Osteoblast (primary cell): ENCODE data around the gene RDH12. TPM values are rescaled to one million over a fixed set of nuclear protein-coding genes. Genes with fewer than 3 reads are reported as not detected.
"Not testable (repeated sequence)": the region's sequence is repeated elsewhere in the genome, so short reads cannot be mapped to it uniquely, and the experiment has no call there.

Experiments
- DNase-seq: peaks from one replicate; pipeline ENCODE4 v3.0.0; 2011; ENCODE audit warnings: low spot score, mixed read lengths; ENCODE audit not compliant: insufficient read length; ENCODE audit errors: missing footprints
- H2AFZ ChIP-seq: 2 replicates; pipeline ENCODE4 v1.6.0; 2011; ENCODE audit warnings: mild to moderate bottlenecking, low read length
- H3K27ac ChIP-seq: 2 replicates; pipeline ENCODE4 v1.5.1; 2011; ENCODE audit warnings: mild to moderate bottlenecking, low read depth, low read length, moderate library complexity
- H3K27me3 ChIP-seq: 2 replicates; pipeline ENCODE4 v1.6.0; 2012; ENCODE audit warnings: mild to moderate bottlenecking, control low read depth, inconsistent platforms, low read length, moderate library complexity; ENCODE audit not compliant: insufficient read depth
- H3K36me3 ChIP-seq: 2 replicates; pipeline ENCODE4 v1.5.1; 2011; ENCODE audit warnings: mild to moderate bottlenecking, low read length, control low read depth, moderate library complexity; ENCODE audit not compliant: insufficient read depth
- H3K4me1 ChIP-seq: 2 replicates; pipeline ENCODE4 v1.5.1; 2011; ENCODE audit warnings: mild to moderate bottlenecking, low read length, control low read depth, moderate library complexity; ENCODE audit not compliant: insufficient read depth
- H3K4me2 ChIP-seq: 2 replicates; pipeline ENCODE4 v1.6.0; 2011; ENCODE audit warnings: mild to moderate bottlenecking, low read length; ENCODE audit not compliant: insufficient read depth
- H3K4me3 ChIP-seq: fragments of 200-600 bp; sonication (generic); 3 replicates; pipeline ENCODE4 v1.5.1; 2012; ENCODE audit warnings: mild to moderate bottlenecking, low read length, inconsistent platforms; ENCODE audit not compliant: insufficient read depth
- H3K79me2 ChIP-seq: 2 replicates; pipeline ENCODE4 v1.6.0; 2012; ENCODE audit warnings: mild to moderate bottlenecking, low read length, control low read depth, inconsistent platforms; ENCODE audit not compliant: insufficient read depth
- H3K9me3 ChIP-seq: 2 replicates; pipeline ENCODE4 v1.5.1; 2011; ENCODE audit warnings: low read depth, low read length, control low read depth
- H4K20me1 ChIP-seq: 2 replicates; pipeline ENCODE4 v1.6.0; 2012; ENCODE audit warnings: mild to moderate bottlenecking, low read length, control low read depth; ENCODE audit not compliant: insufficient read depth
- CTCF ChIP-seq: IDR thresholded peaks from 2 replicates; pipeline ENCODE4 v1.5.1; 2011; ENCODE audit warnings: mild to moderate bottlenecking, low read depth, low read length, moderate library complexity; ENCODE audit errors: extremely low read depth
- total RNA-seq: library from RNA; depleted of rRNA; stranded (reverse); fragments of >200 nt; gene quantifications from 2 replicates; pipeline ENCODE4 v1.2.3, GENCODE V29; 2012

The RDH12 gene
- total RNA-seq, 1 donor, result not detected

- no peak overlapping the region for H3K27ac ChIP-seq
- no peaks in the 10 kb centered on the region for H4K20me1 ChIP-seq
- H3K79me2 ChIP-seq, result no peaks in the 10 kb centered on the region
- no peaks in the 10 kb centered on the region for H3K9me3 ChIP-seq
- DNase-seq, result no peak
- no peak for TF ChIP-seq CTCF
- no peaks in the 10 kb centered on the region for H3K36me3 ChIP-seq
- H3K27me3 ChIP-seq, result no peaks in the 10 kb centered on the region
- no peak overlapping the region for H3K4me2 ChIP-seq
- no peaks in the 10 kb centered on the region for H3K4me1 ChIP-seq
- no peak overlapping the region for H2AFZ ChIP-seq
- no peak overlapping the region for H3K4me3 ChIP-seq
These were observed 8.5 kb downstream of the RDH12 start for GRCh38 chr14:67710209-67710608.

- Histone ChIP-seq H3K4me1 (no peaks in the 10 kb centered on the region), H3K36me3 (no peaks in the 10 kb centered on the region), H2AFZ (no peak overlapping the region), H3K4me2 (no peak overlapping the region), H4K20me1 (no peaks in the 10 kb centered on the region), H3K27me3 (peaks cover 10% of the 10 kb centered on the region), H3K27ac (no peak overlapping the region), H3K4me3 (no peak overlapping the region), H3K9me3 (no peaks in the 10 kb centered on the region), H3K79me2 (no peaks in the 10 kb centered on the region)
- no peak for TF ChIP-seq CTCF
- DNase-seq, result no peak
These were observed 15.4 kb downstream of the RDH12 start for GRCh38 chr14:67717048-67717447.

DNA sequence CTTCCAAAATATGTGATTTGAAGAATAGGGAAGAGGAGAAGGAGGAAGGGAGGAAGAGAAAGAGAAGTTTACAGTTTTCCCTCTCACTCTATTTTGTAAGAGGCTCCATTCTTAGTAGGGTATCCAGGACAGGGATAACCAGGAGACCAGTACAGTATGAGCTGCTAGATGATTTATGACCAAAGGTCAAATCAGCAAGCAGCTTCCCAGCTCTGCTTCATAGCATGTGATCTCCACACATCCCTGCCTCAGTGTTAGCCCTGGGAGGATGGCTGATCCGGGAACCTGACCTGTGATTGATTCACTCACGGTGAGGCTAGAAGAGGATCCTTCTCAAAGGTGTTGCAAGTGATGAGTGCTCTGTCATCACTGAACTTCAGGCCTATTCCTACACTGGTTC is 16.6 kb downstream of the RDH12 start:
- no peak overlapping the region for H3K4me3 ChIP-seq
- no peak overlapping the region for H2AFZ ChIP-seq
- H3K79me2 ChIP-seq, result no peaks in the 10 kb centered on the region
- no peaks in the 10 kb centered on the region for H3K4me1 ChIP-seq
- H3K36me3 ChIP-seq, result no peaks in the 10 kb centered on the region
- H3K27ac ChIP-seq, result no peak overlapping the region
- no peaks in the 10 kb centered on the region for H3K9me3 ChIP-seq
- no peak for DNase-seq
- H4K20me1 ChIP-seq, result no peaks in the 10 kb centered on the region
- H3K27me3 ChIP-seq, result peaks cover 19% of the 10 kb centered on the region
- no peak for TF ChIP-seq CTCF
- H3K4me2 ChIP-seq, result no peak overlapping the region

DNA sequence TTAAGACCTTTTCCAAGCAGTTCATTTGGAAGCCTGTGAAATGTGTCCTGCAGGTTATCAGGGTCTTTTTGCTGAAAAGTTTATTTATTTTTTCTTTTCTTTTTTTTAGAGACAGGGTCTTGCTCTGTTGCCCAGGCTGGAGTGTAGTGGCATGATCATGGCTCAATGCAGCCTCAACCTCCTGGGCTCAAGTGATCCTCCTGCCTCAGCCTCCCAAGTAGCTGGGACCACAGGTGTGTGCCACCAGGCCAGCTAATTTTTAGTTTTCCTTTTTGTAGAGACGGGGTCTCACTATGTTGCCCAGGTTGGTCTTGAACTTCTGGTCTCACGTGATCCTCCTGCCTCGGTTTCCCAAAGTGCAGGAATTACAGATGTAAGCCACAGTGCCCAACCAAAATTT is 17.7 kb downstream of the RDH12 start:
- not testable (repeated sequence) for H3K79me2 ChIP-seq, H4K20me1 ChIP-seq, H3K4me2 ChIP-seq, H3K4me1 ChIP-seq, H3K9me3 ChIP-seq, H3K4me3 ChIP-seq, DNase-seq, H2AFZ ChIP-seq, H3K36me3 ChIP-seq, H3K27ac ChIP-seq
- peaks cover 27% of the 10 kb centered on the region for H3K27me3 ChIP-seq
